Measurements from ENCODE around the gene MX2. TPM values are rescaled to one million over a fixed set of nuclear protein-coding genes. Genes with fewer than 3 reads are reported as not detected.

The MX2 gene
- total and polyA plus RNA-seq, 2 donors (not counting 3 experiments of a cell fraction or from before 2014, with no cell fraction given) = 0.01 TPM; not detected in 1

GRCh38 chr21:41458559-41458958 lies 96.7 kb downstream of the MX2 start:
- no peak overlapping the region for H3K9ac ChIP-seq (replicated peaks; ENCODE audit: extremely low read depth, insufficient read depth, low read length)
- no peak overlapping the region for H2AFZ ChIP-seq (ENCODE audit: low read depth, low read length)
- H3K36me3 ChIP-seq (ENCODE audit: control insufficient read depth in 2 of 2, extremely low read depth in 1 of 2, insufficient read depth in 2 of 2, low read length in 2 of 2) = no peaks in the 10 kb centered on the region
- no peaks in the 10 kb centered on the region for H3K9me3 ChIP-seq (replicated peaks; ENCODE audit: control insufficient read depth, insufficient read depth, low read length)
- H4K20me1 ChIP-seq (replicated peaks; ENCODE audit: control insufficient read depth, extremely low read depth, insufficient read depth, low read length) = no peaks in the 10 kb centered on the region
- FAIRE-seq = no peak
- no peaks in the 10 kb centered on the region for H3K4me1 ChIP-seq (ENCODE audit: control insufficient read depth, extremely low read depth, insufficient read depth, low read length)
- no peak for DNase-seq (ENCODE audit: low read depth, low spot score)
- no peak overlapping the region for H3K27ac ChIP-seq (ENCODE audit: insufficient read depth, low read depth, low read length)
- H3K27me3 ChIP-seq (ENCODE audit: control insufficient read depth in 2 of 2, insufficient read depth in 2 of 2, low read length in 2 of 2) = no peaks in the 10 kb centered on the region
- TF ChIP-seq EZH2 (IDR thresholded peaks at IDR 0.05; ENCODE audit: borderline replicate concordance, low read depth, low read length, severe bottlenecking) (no peak), POLR2A (IDR thresholded peaks at IDR 0.05; ENCODE audit: low read depth, low read length) (no peak), POLR2AphosphoS5 (IDR thresholded peaks at IDR 0.05; ENCODE audit: insufficient read depth, low read depth, low read length) (no peak), GATA2 (IDR thresholded peaks at IDR 0.05; ENCODE audit: insufficient read depth, insufficient read length, low read depth, low read length) (no peak), FOS (IDR thresholded peaks at IDR 0.05; ENCODE audit: borderline replicate concordance, insufficient read depth, low read length) (no peak), JUN (IDR thresholded peaks at IDR 0.05; ENCODE audit: borderline replicate concordance, insufficient read depth, insufficient read length, low read depth) (no peak), MYC (IDR thresholded peaks at IDR 0.05; ENCODE audit: low read depth, low read length) (no peak), CTCF (IDR thresholded peaks at IDR 0.05; ENCODE audit: extremely low read depth in 1 of 2, insufficient read depth in 1 of 2, low read depth in 1 of 2, low read length in 2 of 2) (no peak)
- TF ChIP-seq, protein P1, sequence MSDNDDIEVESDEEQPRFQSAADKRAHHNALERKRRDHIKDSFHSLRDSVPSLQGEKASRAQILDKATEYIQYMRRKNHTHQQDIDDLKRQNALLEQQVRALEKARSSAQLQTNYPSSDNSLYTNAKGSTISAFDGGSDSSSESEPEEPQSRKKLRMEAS (IDR thresholded peaks at IDR 0.05; ENCODE audit: insufficient read depth, insufficient read length) = no peak
- no peak overlapping the region for H3K4me2 ChIP-seq (ENCODE audit: insufficient read depth, low read length)
- intact Hi-C loops (cut with micrococcal nuclease) = no loop called here
- ChIA-PET POLR2A (no interaction called here), CTCF (interaction anchor here (6.9 kb wide), 1 partner anchor 175 kb away, joined by 220 read pairs; no protein-coding TSS in a partner anchor)
- no peaks in the 10 kb centered on the region for H3K79me2 ChIP-seq (ENCODE audit: control insufficient read depth, insufficient read depth, low read length)
- dilution Hi-C loops (cut with MboI; ENCODE audit: extremely low pct_ligation_motif_present, low sequenced_read_pairs) = no loop called here
- no peaks in the 10 kb centered on the region for H3K9me1 ChIP-seq (replicated peaks; ENCODE audit: control insufficient read depth, extremely low read depth, insufficient read depth, low read length)
- no peak overlapping the region for H3K4me3 ChIP-seq (replicated peaks in 1 of 3; ENCODE audit: insufficient read depth in 1 of 3, low read depth in 1 of 3, low read length in 3 of 3)
- BruUV-seq (replicated peaks) = no TSS peak

Other genes starting within 250 kb of the MX2 start
- gene BACE2, start 193.9 kb upstream of the MX2 start, total RNA-seq = 128 and 184 TPM in 2 replicates
- 113 and 127 TPM in 2 replicates for gene BACE2, start 193.9 kb upstream of the MX2 start, polyA plus RNA-seq
- gene FAM3B, start 45.2 kb upstream of the MX2 start, total RNA-seq = not detected in 2 replicates
- gene FAM3B, start 45.2 kb upstream of the MX2 start, polyA plus RNA-seq = not detected in 2 replicates
- gene MX1, start 64.2 kb downstream of the MX2 start, total RNA-seq = 4.3 and 25.1 TPM in 2 replicates
- 5.9 and 6.4 TPM in 2 replicates for gene MX1, start 64.2 kb downstream of the MX2 start, polyA plus RNA-seq
- not detected in 2 replicates for gene TMPRSS2, start 146.1 kb downstream of the MX2 start, total RNA-seq
- gene TMPRSS2, start 146.1 kb downstream of the MX2 start, polyA plus RNA-seq = not detected in 2 replicates

Data from endothelial cell of umbilical vein (primary cell).